Progenitor cell of endocrine pancreas (in vitro differentiated cells): Measurements from ENCODE around the gene HAND1. TPM values are rescaled to one million over a fixed set of nuclear protein-coding genes. Genes with fewer than 3 reads are reported as not detected.

Experiments
- DNase-seq: peaks from one replicate; pipeline ENCODE4 v3.0.0; 2021; ENCODE audit warnings: low spot score; ENCODE audit not compliant: unreplicated experiment
- H3K27ac Mint-ChIP-seq: 2 replicates; pipeline ENCODE4 v1.8.0; 2021; ENCODE audit warnings: mild to moderate bottlenecking, moderate library complexity, mixed read lengths
- H3K27me3 Mint-ChIP-seq: 2 replicates; pipeline ENCODE4 v1.8.0; 2021; ENCODE audit warnings: mixed read lengths
- H3K36me3 Mint-ChIP-seq: 2 replicates; pipeline ENCODE4 v1.8.0; 2022; ENCODE audit warnings: mixed read lengths; ENCODE audit not compliant: insufficient read depth
- H3K4me1 Mint-ChIP-seq: 2 replicates; pipeline ENCODE4 v1.8.0; 2021; ENCODE audit warnings: low read depth, mixed read lengths
- H3K4me3 Mint-ChIP-seq: 2 replicates; pipeline ENCODE4 v1.8.0; 2021; ENCODE audit warnings: low read depth, mild to moderate bottlenecking, moderate library complexity, mixed read lengths
- H3K9me3 Mint-ChIP-seq: 2 replicates; pipeline ENCODE4 v1.8.0; 2021; ENCODE audit warnings: low read depth, mixed read lengths
- total RNA-seq: library from RNA; stranded (reverse); gene quantifications from 2 replicates; pipeline ENCODE4 v1.2.1, GENCODE V29; 2021
- TF ChIP-seq, protein P1 (sequence below): fragments of 200-600 bp; sonication (generic); IDR thresholded peaks from one replicate; pipeline ENCODE4 v1.5.0; 2021; ENCODE audit warnings: antibody characterized with exemption, mild to moderate bottlenecking; ENCODE audit not compliant: unreplicated experiment

The HAND1 gene
- total RNA-seq, 1 donor from 2014 or later = 0.48 TPM

DNA sequence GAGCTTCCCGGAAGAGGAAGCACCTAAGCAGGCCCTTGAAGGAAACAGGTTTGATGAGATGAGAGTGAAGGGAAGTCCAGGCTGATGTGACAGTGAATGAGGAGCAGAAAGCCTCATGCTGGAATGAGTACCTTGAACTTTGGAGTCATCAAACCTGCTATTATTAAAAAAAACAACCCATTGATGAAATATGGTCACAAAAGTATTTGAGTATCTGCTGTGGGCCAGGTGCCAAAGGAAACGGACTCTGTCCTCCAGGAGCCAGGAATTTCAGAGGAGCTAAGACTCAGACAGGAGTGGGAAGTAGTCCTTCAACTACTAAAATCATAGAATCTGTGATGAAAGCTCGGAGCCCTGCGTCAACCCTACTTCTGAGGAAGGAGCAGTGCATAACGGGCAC is 11.9 kb downstream of the HAND1 start:
- Mint-ChIP-seq H3K4me3 (no peak overlapping the region), H3K27me3 (peaks cover 63% of the 10 kb centered on the region), H3K36me3 (no peaks in the 10 kb centered on the region), H3K9me3 (no peaks in the 10 kb centered on the region), H3K4me1 (no peaks in the 10 kb centered on the region), H3K27ac (no peak overlapping the region)
- no peak for DNase-seq
- TF ChIP-seq, protein P1, sequence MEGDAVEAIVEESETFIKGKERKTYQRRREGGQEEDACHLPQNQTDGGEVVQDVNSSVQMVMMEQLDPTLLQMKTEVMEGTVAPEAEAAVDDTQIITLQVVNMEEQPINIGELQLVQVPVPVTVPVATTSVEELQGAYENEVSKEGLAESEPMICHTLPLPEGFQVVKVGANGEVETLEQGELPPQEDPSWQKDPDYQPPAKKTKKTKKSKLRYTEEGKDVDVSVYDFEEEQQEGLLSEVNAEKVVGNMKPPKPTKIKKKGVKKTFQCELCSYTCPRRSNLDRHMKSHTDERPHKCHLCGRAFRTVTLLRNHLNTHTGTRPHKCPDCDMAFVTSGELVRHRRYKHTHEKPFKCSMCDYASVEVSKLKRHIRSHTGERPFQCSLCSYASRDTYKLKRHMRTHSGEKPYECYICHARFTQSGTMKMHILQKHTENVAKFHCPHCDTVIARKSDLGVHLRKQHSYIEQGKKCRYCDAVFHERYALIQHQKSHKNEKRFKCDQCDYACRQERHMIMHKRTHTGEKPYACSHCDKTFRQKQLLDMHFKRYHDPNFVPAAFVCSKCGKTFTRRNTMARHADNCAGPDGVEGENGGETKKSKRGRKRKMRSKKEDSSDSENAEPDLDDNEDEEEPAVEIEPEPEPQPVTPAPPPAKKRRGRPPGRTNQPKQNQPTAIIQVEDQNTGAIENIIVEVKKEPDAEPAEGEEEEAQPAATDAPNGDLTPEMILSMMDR = no peak

DNA sequence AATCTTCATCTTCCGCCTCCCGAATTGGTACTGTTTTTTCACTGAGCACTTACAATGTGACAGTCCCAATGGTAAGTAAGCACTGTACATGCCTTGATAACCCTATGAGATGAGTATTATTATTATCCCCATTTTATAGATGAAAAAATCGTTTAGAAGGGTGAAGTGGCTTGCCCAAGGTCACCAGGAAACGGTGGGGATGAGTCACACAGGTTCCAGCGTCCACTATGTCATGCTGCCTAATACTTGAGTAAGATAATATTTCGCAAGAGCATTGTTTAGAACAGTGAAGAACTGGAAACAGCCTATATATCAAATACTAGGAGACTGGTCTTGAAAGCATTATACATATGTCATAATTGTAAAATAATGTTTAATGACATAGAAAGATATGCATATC is 12.9 kb downstream of the HAND1 start:
- H3K9me3 Mint-ChIP-seq = no peaks in the 10 kb centered on the region
- H3K27me3 Mint-ChIP-seq = peaks cover 53% of the 10 kb centered on the region

DNA sequence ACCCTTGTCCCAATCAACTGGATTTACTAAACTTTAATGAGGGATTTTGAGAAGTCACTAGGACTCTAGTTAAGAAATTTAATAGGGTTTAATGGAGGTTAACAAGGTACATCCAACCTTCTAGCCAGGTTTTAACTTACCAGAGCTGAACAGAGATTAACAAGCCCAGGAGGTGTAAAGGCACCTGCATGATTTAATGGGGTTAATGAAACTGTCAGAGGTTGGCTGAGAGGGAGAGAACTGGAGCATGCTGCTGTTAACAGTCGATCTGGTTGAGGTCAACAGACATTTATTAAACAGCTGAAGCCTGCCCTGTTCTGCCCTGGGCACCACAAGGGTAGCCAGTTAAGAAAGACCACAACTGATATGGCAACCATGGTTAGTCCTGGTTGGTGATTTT is 13.6 kb downstream of the HAND1 start:
- TF ChIP-seq, protein P1 = no peak
- no peaks in the 10 kb centered on the region for H3K36me3 Mint-ChIP-seq
- no peak for DNase-seq
- peaks cover 48% of the 10 kb centered on the region for H3K27me3 Mint-ChIP-seq
- H3K9me3 Mint-ChIP-seq = no peaks in the 10 kb centered on the region
- no peak overlapping the region for H3K4me3 Mint-ChIP-seq
- H3K4me1 Mint-ChIP-seq = no peaks in the 10 kb centered on the region
- no peak overlapping the region for H3K27ac Mint-ChIP-seq

More for the DNA sequence above, 12.9 kb downstream of the HAND1 start:
- Mint-ChIP-seq H3K36me3 (no peaks in the 10 kb centered on the region), H3K4me1 (no peaks in the 10 kb centered on the region), H3K4me3 (no peak overlapping the region), H3K27ac (no peak overlapping the region)
- DNase-seq = no peak
- TF ChIP-seq, protein P1 = no peak

DNA sequence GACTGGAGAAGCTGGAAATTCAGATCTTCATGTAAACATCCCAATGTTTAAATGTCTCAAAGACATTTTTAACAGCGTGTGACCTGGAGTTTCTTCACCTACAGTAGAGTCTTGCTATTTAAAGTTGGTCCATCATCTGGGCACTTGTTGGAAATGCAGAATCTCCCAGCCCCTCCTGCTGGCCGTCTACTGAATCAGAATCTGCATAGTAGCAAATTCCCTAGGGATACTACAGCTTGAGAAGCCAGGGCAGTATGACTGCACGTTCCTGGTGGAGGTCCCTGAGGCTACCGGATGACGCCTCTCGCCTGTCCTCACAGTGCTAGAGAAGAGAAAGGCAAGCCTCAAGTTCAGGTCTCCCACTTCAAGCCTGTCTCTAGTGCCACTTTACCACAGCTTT is 16.5 kb downstream of the HAND1 start:
- DNase-seq = no peak
- H3K27me3 Mint-ChIP-seq = peaks cover 20% of the 10 kb centered on the region
- no peaks in the 10 kb centered on the region for H3K9me3 Mint-ChIP-seq

DNA sequence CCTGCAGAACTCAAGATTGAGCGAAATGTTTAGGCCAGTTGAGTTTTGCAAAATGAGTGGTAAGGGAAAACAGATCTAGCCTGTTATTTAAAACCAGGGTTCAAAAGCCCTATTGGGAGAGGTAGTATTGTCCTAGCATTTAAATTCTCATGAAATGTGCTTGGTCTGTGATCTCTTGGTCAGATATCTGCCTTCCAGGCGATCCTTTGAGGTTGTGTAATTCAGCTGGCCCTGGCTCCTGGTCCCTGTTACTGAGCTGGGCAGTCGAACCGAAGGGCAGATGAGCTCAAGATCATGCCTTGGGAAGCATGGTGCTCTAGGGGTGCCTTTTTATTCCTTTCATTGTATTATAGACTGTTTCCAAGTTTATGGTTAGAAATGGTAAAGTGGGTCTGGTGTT is 17.9 kb downstream of the HAND1 start:
- Mint-ChIP-seq H3K4me1 (no peaks in the 10 kb centered on the region), H3K27ac (no peak overlapping the region), H3K36me3 (peaks cover 15% of the 10 kb centered on the region), H3K4me3 (no peak overlapping the region), H3K9me3 (no peaks in the 10 kb centered on the region), H3K27me3 (peaks cover 11% of the 10 kb centered on the region)
- DNase-seq = no peak
- TF ChIP-seq, protein P1 = no peak

More for the DNA sequence above, 16.5 kb downstream of the HAND1 start:
- no peak overlapping the region for H3K4me3 Mint-ChIP-seq
- H3K4me1 Mint-ChIP-seq = no peaks in the 10 kb centered on the region
- TF ChIP-seq, protein P1 = peak; percentile 31
- H3K36me3 Mint-ChIP-seq = peaks cover 7% of the 10 kb centered on the region
- no peak overlapping the region for H3K27ac Mint-ChIP-seq
